ENCODE results near the gene MIOS. TPM values are rescaled to one million over a fixed set of nuclear protein-coding genes. Genes with fewer than 3 reads are reported as not detected.

Gene MIOS
- polyA plus RNA-seq, 6 donors from 2014 or later = 26.3 to 52.4 (median 38.9) TPM

DNA sequence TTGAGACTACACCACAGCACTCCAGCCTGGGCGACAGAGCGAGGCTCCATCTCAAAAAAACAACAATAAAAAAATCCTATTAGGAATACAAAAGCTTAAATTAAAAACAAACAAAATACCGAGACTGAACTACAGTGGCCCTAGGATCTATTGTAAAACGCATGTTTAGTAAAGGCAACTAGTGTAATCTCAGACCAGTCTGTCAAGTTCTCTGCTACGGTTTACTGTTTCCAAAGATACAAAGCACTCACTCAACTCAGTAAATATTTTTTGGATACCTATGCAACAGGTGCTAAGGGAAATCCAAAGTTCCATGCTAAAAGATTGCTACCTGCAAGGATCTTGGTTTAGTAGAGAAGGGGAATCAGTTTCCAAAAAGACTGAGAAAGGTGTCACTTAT, 3.4 kb upstream of the MIOS start:
- no peak overlapping the region for H3K27ac Mint-ChIP-seq
- no peak for ATAC-seq (ENCODE audit: low read depth in 2 of 2)
- DNase-seq = no peak
- H3K4me1 Mint-ChIP-seq = peaks cover 9 to 10% (median 10%) of the 10 kb centered on the region in 3 donors
- H3K27me3 Mint-ChIP-seq = no peaks in the 10 kb centered on the region
- no peak overlapping the region for H3K4me3 Mint-ChIP-seq
- H3K9me3 Mint-ChIP-seq = peaks cover 0 to 18% (median 12%) of the 10 kb centered on the region in 7 donors
- H3K36me3 Mint-ChIP-seq = peaks cover 9 to 19% of the 10 kb centered on the region in 2 donors

DNA sequence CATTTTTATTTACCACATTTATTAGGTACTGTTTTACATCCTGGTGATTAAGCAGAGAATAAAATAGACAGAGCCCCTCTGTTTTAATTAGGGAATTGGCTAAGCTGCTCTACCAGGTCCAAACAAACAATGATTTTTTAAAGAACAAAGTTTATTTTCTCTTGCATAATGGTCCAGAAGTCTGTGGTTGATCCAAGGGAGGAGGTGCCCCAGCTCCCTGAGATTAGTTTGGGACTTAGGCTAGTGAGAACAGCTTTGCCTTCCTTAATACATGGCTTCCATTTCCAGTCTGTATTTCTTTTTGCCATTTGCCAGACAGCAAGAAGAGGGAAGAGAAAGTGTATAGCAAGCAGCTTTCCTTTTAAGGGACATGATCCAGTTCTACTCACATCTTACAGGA, 2.9 kb upstream of the MIOS start:
- Mint-ChIP-seq H3K36me3 (peaks cover 4 to 13% of the 10 kb centered on the region in 2 donors), H3K27me3 (no peaks in the 10 kb centered on the region), H3K4me3 (no peak overlapping the region), H3K9me3 (peaks cover 0 to 12% (median 7%) of the 10 kb centered on the region in 7 donors), H3K27ac (no peak overlapping the region), H3K4me1 (peaks cover 14 to 15% (median 15%) of the 10 kb centered on the region in 3 donors)
- DNase-seq (no peak), ATAC-seq (ENCODE audit: low read depth in 2 of 2) (no peak)

- H3K4me3 Mint-ChIP-seq = no peak overlapping the region
- ATAC-seq (ENCODE audit: low read depth in 2 of 2) (no peak), DNase-seq (no peak)
- H3K36me3 Mint-ChIP-seq = peaks cover 0 to 8% of the 10 kb centered on the region in 2 donors
- H3K27ac Mint-ChIP-seq = no peak overlapping the region
- H3K27me3 Mint-ChIP-seq = no peaks in the 10 kb centered on the region
- peaks cover 20 to 21% (median 20%) of the 10 kb centered on the region in 3 donors for H3K4me1 Mint-ChIP-seq
- peaks cover 0 to 7% (median 2%) of the 10 kb centered on the region in 7 donors for H3K9me3 Mint-ChIP-seq
Measured at GRCh38 chr7:7564323-7564780, 2.3 kb upstream of the MIOS start.

- H3K27me3 Mint-ChIP-seq = no peaks in the 10 kb centered on the region
- H3K4me1 Mint-ChIP-seq = peaks cover 28 to 29% (median 28%) of the 10 kb centered on the region in 3 donors
- peaks cover 0 to under 1% of the 10 kb centered on the region in 2 donors for H3K36me3 Mint-ChIP-seq
- peaks cover 0 to 3% (median 0%) of the 10 kb centered on the region in 7 donors for H3K9me3 Mint-ChIP-seq
- no peak overlapping the region for H3K4me3 Mint-ChIP-seq
- ATAC-seq (ENCODE audit: low read depth in 2 of 2) (no peak), DNase-seq (no peak)
- H3K27ac Mint-ChIP-seq = no peak overlapping the region
Measured at GRCh38 chr7:7565018-7565680, 1.5 kb upstream of the MIOS start.

DNA sequence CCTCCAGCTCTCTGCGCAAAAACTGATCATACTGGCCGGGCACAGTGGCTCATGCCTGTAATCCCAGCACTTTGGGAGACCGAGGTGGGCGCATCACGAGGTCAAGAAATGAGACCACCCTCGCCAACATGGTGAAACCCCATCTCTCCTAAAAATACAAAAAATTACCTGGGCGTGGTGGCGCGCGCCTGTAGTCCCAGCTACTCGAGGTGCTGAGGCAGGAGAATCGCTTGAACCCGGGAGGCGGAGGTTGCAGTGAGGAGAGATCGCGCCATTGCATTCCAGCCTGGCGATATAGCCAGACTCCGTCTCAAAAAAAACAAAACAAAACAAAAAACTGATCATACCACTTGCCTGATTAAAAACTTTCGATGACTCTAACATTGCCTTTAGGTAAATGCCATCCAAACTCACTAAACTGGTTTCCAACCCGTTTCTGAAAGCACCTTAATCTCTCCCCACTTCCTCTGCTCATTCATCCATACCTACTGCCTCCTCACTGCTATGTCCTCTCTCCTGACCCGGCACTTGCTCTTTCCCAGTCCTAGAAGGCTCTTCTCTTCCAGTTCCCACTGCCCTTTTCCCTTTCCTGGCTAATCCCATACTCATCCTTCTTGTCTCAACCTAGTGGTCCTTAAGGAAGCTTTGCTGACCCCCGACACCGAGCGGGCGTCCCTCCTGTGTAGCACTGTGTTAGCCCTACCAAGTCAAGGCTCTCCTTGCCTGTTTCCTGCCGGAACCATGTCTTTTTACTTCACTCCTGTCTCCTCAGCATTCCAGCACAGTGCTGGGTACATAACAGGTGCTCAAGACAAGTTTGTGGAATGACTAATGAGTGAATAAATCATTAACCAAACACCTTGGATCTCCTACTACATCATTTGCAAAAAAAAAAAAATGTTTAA, 686 bp upstream of the MIOS start:
- DNase-seq (no peak), ATAC-seq (ENCODE audit: low read depth in 2 of 2) (no peak)
- Mint-ChIP-seq H3K27ac (no peak overlapping the region), H3K4me1 (peaks cover 34 to 36% (median 36%) of the 10 kb centered on the region in 3 donors), H3K9me3 (no peaks in the 10 kb centered on the region), H3K27me3 (no peaks in the 10 kb centered on the region), H3K36me3 (no peaks in the 10 kb centered on the region), H3K4me3 (no peak overlapping the region)

- H3K4me3 Mint-ChIP-seq = peak overlapping the region in 7 of 8 donors; percentile 77 to 89 (median 85)
Measured at GRCh38 chr7:7567898-7568531, 1.3 kb downstream of the MIOS start.

GRCh38 chr7:7568553-7568952, 1.9 kb downstream of the MIOS start:
- DNase-seq (no peak), ATAC-seq (ENCODE audit: low read depth in 2 of 2) (no peak)
- H3K27me3 Mint-ChIP-seq = no peaks in the 10 kb centered on the region
- peak overlapping the region in 5 of 6 donors; percentile 97 to 98 (median 98) for H3K27ac Mint-ChIP-seq
- H3K4me3 Mint-ChIP-seq = peak overlapping the region in 7 of 8 donors; percentile 77 to 89 (median 85)
- H3K9me3 Mint-ChIP-seq = no peaks in the 10 kb centered on the region
- H3K4me1 Mint-ChIP-seq = peaks cover 34 to 43% (median 42%) of the 10 kb centered on the region in 3 donors
- H3K36me3 Mint-ChIP-seq = no peaks in the 10 kb centered on the region

More at GRCh38 chr7:7567898-7568531, 1.3 kb downstream of the MIOS start:
- Mint-ChIP-seq H3K27me3 (no peaks in the 10 kb centered on the region), H3K36me3 (no peaks in the 10 kb centered on the region), H3K9me3 (no peaks in the 10 kb centered on the region), H3K4me1 (peaks cover 34 to 41% (median 40%) of the 10 kb centered on the region in 3 donors), H3K27ac (peak overlapping the region in 5 of 6 donors; percentile 97 to 98 (median 98))
- DNase-seq = no peak
- no peak for ATAC-seq (ENCODE audit: low read depth in 2 of 2)

- no peaks in the 10 kb centered on the region for H3K36me3 Mint-ChIP-seq
- peaks cover 34 to 43% (median 42%) of the 10 kb centered on the region in 3 donors for H3K4me1 Mint-ChIP-seq
- H3K27ac Mint-ChIP-seq = peak overlapping the region in 5 of 6 donors; percentile 97 to 98 (median 98)
- DNase-seq (peak; percentile 76), ATAC-seq (ENCODE audit: low read depth in 2 of 2) (peak; percentile 70)
- no peaks in the 10 kb centered on the region for H3K9me3 Mint-ChIP-seq
- H3K27me3 Mint-ChIP-seq = no peaks in the 10 kb centered on the region
- H3K4me3 Mint-ChIP-seq = peak overlapping the region in 7 of 8 donors; percentile 73 to 88 (median 85)
Measured at GRCh38 chr7:7569081-7569527, 2.4 kb downstream of the MIOS start.

DNA sequence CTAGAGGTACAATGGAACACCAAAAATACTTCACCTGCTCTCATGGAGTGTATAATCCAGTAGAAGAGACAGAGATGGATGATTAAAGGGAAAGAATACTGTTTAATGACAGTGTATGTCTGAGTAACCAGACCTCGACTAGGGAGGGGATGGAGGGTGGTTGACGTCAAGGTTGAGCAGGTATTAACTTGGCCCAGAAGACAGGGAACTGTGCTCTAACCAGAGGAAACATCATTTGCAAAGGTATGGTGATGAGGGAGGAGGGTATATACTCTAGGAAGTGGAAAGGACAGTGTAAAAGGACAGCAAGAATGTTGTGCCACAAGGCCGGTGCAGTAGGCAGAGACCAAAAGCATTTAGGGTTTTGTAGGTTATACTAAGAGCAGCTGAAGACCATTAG, 2.9 kb downstream of the MIOS start:
- DNase-seq (peak; percentile 30), ATAC-seq (ENCODE audit: low read depth in 2 of 2) (peak; percentile 17 to 29)
- no peaks in the 10 kb centered on the region for H3K36me3 Mint-ChIP-seq
- peak overlapping the region in 7 of 8 donors; percentile 73 to 88 (median 85) for H3K4me3 Mint-ChIP-seq
- peaks cover 34 to 43% (median 42%) of the 10 kb centered on the region in 3 donors for H3K4me1 Mint-ChIP-seq
- peak overlapping the region in 5 of 6 donors; percentile 97 to 98 (median 98) for H3K27ac Mint-ChIP-seq
- no peaks in the 10 kb centered on the region for H3K27me3 Mint-ChIP-seq
- no peaks in the 10 kb centered on the region for H3K9me3 Mint-ChIP-seq

- Mint-ChIP-seq H3K27ac (peak overlapping the region in 5 of 6 donors; percentile 97 to 98 (median 98)), H3K9me3 (no peaks in the 10 kb centered on the region), H3K27me3 (no peaks in the 10 kb centered on the region), H3K4me1 (peaks cover 34 to 43% (median 42%) of the 10 kb centered on the region in 3 donors), H3K36me3 (no peaks in the 10 kb centered on the region), H3K4me3 (peak overlapping the region in 5 of 8 donors; percentile 16 to 88 (median 85))
- ATAC-seq (ENCODE audit: low read depth in 2 of 2) = no peak
- DNase-seq = no peak
Measured at GRCh38 chr7:7570584-7570983, 3.9 kb downstream of the MIOS start.

GRCh38 chr7:7573701-7574100, 7.0 kb downstream of the MIOS start:
- Mint-ChIP-seq H3K9me3 (no peaks in the 10 kb centered on the region), H3K27ac (peak overlapping the region in 3 of 6 donors; percentile 27 to 72 (median 54)), H3K36me3 (no peaks in the 10 kb centered on the region), H3K4me3 (no peak overlapping the region), H3K4me1 (peaks cover 20 to 29% (median 29%) of the 10 kb centered on the region in 3 donors), H3K27me3 (no peaks in the 10 kb centered on the region)
- ATAC-seq (ENCODE audit: low read depth in 2 of 2) = no peak
- DNase-seq = no peak

- Mint-ChIP-seq H3K4me1 (peaks cover 0 to 11% (median 10%) of the 10 kb centered on the region in 3 donors), H3K27ac (no peak overlapping the region), H3K9me3 (no peaks in the 10 kb centered on the region), H3K4me3 (no peak overlapping the region), H3K27me3 (no peaks in the 10 kb centered on the region), H3K36me3 (peaks cover 0 to 6% of the 10 kb centered on the region in 2 donors)
- ATAC-seq (ENCODE audit: low read depth in 2 of 2) = no peak
- DNase-seq = no peak
Measured at GRCh38 chr7:7576344-7576743, 9.7 kb downstream of the MIOS start.

DNA sequence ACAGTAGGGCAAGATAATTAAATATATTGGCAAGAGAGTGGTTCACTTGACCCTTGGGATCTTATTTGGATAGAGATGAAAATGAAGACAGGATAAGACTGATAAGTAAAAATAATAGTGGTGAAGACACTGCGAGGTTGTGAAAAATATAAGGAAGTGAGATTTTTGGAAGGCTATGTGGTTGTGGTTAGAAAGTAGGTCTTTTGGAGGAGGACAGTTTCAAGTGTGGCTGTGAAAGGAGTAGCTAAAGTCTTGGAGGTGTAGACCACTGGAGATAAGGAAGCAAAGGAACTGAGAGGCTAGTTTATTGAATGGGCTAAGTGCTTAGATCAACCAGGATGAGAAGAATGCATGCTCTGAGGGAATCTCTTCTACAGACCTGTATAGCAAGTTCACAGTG, 11.2 kb downstream of the MIOS start:
- peaks cover 0 to 7% (median 7%) of the 10 kb centered on the region in 3 donors for H3K4me1 Mint-ChIP-seq
- ATAC-seq (ENCODE audit: low read depth in 2 of 2) = peak; percentile 98 to 100
- DNase-seq = peak; percentile 46
- H3K4me3 Mint-ChIP-seq = no peak overlapping the region
- H3K9me3 Mint-ChIP-seq = no peaks in the 10 kb centered on the region
- peaks cover 4 to 11% of the 10 kb centered on the region in 2 donors for H3K36me3 Mint-ChIP-seq
- no peak overlapping the region for H3K27ac Mint-ChIP-seq
- H3K27me3 Mint-ChIP-seq = no peaks in the 10 kb centered on the region
